GM19467 (cell line): ENCODE data around the gene PLCB2.

Experiments used
- ATAC-seq: cut with Tn5 transposase; IDR thresholded peaks from one replicate; pipeline ENCODE4 v1.9.1; 2021; ENCODE audit warnings: mild to moderate bottlenecking, moderate library complexity; ENCODE audit not compliant: unreplicated experiment

PLCB2 gene

DNA sequence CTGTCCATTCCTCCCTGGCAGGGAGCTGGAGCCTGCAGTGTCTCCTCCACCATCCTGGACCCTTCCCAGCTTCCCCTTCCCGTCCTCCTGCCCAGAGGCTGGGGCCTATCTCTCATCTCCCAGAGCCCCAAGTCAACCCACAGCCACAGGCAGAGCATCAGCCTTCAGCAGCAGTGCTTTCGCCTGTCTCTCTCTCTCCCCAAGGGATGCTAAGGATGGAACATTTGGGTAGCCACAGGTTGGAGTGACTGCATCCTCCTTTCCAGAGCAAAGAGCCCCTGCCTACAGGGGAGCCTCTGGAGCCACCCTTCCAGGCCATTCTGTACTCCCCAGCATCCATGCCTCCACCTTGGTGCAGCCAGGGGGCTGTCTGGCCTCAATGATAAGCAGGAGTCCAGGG, 4.2 kb downstream of the PLCB2 start:
- no peak for ATAC-seq

- no peak for ATAC-seq
Measured at GRCh38 chr15:40302981-40303380, 4.8 kb downstream of the PLCB2 start.

- ATAC-seq = no peak
Measured at GRCh38 chr15:40302288-40302886, 5.3 kb downstream of the PLCB2 start.

DNA sequence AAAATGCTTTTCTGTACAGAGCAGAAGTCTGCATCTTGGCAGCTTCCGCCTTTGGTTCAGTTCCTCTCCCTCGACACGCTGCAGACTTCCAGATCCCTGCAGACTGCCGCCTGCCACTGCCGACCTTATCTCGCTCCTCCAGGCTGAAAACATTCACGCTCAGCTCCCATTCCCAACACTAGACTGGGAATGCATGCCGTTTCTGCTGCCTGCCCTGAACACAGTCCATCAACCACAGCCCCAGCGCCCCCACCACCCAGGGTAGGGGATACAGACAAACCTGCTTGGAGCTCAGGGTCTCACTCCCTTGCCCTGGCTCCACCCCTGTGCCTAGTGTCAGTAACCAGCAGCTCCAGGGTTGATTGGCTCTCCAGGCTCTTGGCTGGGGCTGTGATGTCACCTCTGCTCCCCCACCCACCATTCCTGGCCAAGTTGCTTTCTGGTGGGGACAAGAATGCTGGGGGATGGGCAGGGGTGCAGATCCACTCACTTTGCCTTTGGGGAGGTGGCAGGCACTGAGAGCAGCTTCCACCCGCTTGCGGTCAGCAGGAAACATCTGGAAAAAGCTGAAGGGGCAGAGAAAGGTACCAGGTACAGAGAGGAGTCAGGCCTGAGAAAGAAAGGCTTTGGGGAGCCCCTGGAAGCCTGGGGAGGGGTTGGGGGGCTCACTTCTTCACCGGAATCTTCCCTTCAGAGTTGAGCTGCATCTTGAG, 6.1 kb downstream of the PLCB2 start:
- ATAC-seq = no peak

GRCh38 chr15:40300771-40301170, 7.0 kb downstream of the PLCB2 start:
- ATAC-seq = no peak

DNA sequence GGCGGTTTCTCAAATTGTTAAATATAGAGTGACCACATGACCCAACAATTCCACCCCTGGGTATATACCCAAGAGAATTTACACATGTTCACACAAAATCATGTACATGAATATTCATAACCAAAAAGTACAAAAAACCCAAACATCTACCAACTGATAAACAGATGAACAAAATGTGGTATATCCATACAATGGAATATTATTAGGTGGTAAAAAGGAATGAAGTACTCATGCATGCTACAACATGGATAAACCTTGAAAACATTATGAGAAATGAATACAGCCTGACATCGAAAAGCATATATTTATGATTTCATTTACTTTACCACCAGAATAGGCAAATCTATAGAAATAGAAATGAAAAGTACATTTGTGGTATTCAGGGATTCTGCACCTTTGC, 7.4 kb downstream of the PLCB2 start:
- no peak for ATAC-seq

- ATAC-seq = no peak
Measured at GRCh38 chr15:40298216-40298935, 9.4 kb downstream of the PLCB2 start.

DNA sequence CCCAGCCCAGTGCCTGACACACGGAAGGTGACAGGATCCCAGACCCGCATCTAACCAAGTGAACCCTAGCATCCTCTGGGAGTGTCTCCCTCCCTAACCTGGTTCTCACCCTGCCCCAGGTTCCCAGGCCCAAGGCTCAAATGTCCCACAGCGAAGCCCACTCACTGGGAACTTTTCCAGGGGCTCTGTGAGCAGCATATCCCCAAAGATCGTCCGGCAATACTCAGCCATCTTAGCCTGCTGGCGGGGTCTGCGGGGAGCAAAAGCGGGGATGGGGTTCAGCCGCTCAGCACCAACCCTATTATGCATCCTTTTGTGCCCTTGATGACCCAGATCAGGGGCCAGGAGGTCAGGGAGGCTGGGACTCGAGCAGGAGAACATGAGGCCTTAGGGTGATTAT, 10.4 kb downstream of the PLCB2 start:
- ATAC-seq = no peak

DNA sequence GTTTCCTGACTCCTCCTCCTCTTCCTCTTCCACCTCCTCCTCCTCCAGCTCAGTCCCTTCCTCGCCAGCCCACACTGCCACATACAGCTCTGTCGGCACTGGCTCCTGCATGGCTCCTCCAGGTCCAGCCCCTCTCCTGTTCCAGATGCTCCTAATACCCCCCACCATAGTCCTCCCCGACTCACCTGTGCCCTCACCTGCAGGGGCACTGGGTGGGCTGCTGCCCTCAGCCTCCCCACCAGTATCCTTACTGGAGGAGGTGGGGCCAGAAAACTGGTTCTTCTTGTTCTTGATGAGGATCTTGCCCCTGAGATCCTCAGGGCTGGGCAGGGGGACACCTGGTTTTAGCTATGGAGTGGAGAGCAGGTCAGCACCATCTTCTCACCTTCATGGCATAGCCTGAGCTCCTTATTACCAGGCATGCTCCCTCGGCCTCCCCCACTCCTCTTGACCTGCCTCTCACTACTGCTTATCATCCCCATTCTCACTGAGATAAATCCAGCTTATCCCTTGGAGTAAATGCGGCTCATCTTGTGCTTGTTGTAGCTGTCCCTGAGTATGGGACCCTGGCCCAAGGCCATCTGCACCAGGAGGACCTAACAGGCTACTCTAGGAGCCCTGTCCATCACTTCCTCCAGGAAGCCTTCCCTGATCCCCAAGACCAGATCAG, 11.0 kb downstream of the PLCB2 start:
- ATAC-seq = no peak

DNA sequence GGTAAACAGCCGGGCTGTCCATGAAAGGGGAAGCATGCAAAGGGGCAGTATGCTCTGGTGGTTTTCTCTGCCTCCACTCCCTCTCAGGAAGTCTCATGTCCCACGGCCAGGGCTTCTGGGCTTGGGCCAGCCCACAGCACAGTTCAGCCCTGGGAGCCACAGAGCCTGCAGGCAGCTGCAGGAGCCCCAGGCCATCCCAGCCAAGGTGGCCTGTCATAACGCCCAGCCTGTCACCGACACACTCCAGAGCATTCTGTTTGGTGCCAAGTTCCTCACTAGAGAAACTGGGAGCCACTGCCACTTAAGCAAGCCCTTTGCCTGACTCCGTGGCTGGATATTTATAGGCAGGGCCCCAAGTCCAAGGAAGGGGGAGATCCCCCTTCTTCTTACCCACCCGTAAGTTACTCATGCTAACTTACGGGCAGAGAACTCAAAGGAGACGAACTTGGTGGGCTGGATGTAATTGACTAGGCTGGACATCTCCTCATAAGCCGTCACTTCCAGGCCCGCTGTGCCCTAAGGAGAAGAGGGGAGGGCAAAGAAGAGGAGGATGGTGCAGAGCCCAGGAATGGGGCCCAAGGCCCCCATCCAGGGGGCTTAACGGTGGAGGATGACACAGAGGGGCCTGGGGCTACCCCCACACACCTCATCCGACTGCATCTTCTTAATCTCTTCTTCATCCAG, 11.7 kb downstream of the PLCB2 start:
- no peak for ATAC-seq

GRCh38 chr15:40295297-40295696, 12.4 kb downstream of the PLCB2 start:
- no peak for ATAC-seq

DNA sequence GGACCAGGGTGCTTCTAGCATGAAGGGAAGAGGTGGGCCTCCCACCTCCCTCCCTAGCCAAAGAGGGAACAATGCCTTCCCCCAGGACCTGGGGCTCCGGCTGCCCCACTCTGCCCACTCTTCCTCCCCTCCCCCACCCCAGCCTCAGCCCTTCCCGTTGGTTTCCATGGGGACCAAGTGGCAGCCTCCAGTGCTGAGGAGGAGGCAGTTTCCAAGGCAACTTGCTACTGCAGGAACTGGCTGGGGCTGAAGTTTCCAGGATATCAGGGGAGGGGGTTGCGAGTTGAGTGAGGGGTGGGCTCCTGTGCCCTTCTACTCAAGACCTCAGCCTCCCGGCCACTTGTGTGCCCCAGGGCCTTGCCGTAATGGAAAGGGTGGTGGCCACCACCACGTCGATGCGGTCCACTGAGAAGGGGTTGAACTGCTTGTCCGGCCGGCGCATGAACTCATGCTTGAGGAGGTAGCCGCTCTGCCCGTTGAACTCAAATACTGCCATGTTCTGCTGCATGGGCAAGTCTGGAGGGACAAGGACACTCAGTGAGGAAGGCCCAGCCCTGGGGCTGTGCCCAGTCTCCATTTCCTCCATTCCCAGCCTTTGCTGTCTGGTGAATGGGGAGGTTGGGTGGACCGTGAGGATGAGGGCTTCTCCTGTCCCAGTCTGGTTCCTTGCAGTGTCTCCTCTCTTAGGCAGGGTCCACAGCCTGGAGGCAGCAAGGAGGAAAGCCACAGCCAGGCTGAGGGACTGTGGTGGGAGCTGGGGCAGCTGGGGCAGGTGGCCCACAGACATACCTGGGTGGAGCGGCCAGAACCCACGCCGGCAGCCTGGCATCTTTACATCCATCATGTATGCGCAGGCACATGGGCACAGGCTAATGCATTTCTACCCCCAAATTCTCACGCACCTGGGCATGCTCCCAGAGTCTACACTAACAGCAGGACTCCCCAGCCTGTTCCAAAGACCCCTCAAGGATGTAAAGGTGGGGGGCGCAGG, 13.5 kb downstream of the PLCB2 start:
- no peak for ATAC-seq

GRCh38 chr15:40293006-40293405, 14.7 kb downstream of the PLCB2 start:
- ATAC-seq = no peak

- no peak for ATAC-seq
Measured at GRCh38 chr15:40292246-40292645, 15.5 kb downstream of the PLCB2 start.

- no peak for ATAC-seq
Measured at GRCh38 chr15:40290918-40291574, 16.7 kb downstream of the PLCB2 start.

DNA sequence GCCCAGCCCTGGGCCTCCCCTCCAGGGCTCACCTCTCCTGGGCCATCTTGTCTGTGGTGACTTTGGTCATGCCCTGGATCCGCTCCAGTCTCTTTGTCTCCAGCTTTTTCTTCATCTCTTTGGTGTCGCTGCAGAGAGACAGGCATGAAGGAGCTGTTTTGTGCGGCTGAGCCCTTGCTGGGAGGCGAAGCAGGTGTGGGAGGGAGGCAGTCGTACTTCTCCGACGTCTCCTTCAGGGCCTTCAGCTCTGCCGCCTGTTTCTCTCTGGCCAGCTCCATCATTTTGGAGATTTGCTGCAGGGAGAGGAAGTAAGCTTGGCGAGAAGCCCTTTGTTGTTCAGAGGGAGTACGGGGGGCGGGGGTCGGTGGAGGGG, 17.2 kb downstream of the PLCB2 start:
- ATAC-seq = no peak

DNA sequence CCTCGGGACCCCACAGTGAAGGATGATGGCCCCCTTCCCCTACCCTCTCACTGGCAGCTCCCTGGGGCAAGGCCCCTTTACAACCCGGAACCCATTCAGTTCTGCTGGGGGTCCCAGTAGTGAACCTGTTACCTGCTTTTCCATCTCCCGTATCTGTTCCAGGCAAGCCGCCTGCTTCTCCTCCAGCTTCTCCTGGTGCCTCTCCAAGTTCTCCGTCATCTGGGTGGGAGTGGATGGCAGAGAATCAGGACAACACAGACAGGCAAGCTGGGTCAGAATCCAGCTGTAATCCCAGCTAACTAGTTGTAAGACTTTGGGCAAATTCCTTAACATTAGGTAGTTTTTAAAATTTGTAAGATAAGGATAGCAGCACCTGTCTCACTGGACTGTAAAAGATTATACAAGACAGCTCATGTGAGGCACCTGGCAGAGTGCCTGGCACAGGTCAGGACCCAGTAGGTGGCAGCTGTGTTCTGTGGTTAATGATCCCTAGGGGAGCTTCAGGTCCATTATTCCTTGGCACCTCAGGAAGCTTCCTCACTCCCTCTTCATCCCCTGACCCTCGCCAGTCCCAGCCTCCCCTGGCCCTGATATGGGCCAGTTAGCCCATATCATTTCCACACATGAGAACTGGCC, 18.5 kb downstream of the PLCB2 start:
- ATAC-seq = no peak

DNA sequence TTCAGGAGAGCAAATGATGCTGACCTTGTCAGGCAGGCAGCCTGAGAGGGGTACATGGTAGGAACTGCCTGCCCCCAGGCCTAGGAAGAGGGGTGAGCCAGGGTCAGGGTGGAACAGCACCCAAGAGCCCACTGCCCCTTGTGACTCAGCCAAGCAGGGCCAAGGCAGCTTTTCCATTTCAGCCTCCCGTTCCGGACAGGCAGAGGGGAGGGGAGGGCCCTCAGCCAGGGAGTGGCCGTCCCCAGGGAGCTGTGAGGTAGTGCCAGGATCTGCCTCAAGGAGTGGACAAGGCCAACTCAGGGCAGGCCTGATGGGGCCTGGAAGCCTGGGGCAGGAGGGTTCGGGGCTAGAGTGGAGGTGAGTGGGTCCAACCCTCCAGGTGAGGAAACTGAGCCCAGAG, 19.8 kb downstream of the PLCB2 start:
- no peak for ATAC-seq

DNA sequence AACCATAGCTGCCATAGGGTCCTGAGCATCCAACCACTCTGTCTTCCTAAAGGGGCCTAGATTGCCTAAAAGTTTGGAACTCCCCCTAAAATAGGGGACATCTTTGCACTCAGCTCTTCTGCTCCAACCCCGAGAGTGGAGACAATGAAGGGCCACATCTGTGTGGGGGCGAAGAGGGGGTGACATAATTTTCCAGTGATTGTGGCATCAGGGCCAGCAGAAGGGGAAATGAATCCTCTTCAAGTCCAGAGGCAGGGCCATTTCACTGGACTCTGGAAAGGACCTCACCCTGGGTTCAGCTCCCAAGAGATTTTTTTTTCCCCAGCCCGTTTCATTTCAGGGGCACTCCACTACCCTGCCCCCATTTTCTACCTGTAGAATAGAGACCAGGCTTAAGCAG, 20.2 kb downstream of the PLCB2 start:
- ATAC-seq = no peak
